Measurements from ENCODE around the gene TGM6. TPM values are rescaled to one million over a fixed set of nuclear protein-coding genes. Genes with fewer than 3 reads are reported as not detected.

Gene TGM6
- total RNA-seq, 4 donors from 2014 or later = not detected

- no peak for TF ChIP-seq CTCF (IDR thresholded peaks at IDR 0.05)
- ATAC-seq (ENCODE audit: low FRiP score) (no peak), DNase-seq (ENCODE audit: low spot score) (no peak)
Observed at GRCh38 chr20:2386516-2387179, 5.9 kb downstream of the TGM6 start.

GRCh38 chr20:2387180-2387577 is 6.5 kb downstream of the TGM6 start:
- DNase-seq (ENCODE audit: low spot score) = no peak
- ATAC-seq (ENCODE audit: low FRiP score) = no peak
- no peak for TF ChIP-seq CTCF (IDR thresholded peaks at IDR 0.05)

DNA sequence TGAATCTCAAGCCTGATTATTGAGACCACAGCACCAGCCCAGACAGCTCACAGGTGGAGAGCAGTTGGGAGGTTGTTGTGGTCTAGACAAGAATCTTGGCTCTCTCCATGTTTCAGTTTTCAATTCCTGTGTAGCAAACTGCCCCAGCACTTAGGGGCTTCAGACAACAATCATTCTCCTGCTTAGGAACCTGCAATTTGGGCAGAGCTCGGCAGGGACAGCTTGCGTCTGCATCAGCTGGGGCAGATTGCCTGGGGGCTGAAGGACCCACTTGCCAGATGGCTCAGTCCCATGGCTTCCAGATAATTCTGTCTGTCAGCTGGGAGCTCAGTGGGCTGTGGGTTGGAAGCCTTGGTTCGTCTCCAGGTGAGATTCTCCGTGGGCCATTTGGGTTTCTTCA is 6.9 kb downstream of the TGM6 start:
- DNase-seq (ENCODE audit: low spot score) (no peak), ATAC-seq (ENCODE audit: low FRiP score) (no peak)
- no peak for TF ChIP-seq CTCF (IDR thresholded peaks at IDR 0.05)

GRCh38 chr20:2390951-2391675 is 10.4 kb downstream of the TGM6 start:
- ATAC-seq (ENCODE audit: low FRiP score) = no peak

GRCh38 chr20:2394411-2395055 is 13.8 kb downstream of the TGM6 start:
- DNase-seq (ENCODE audit: low spot score) (no peak), ATAC-seq (ENCODE audit: low FRiP score) (no peak)
- no peak for TF ChIP-seq CTCF (IDR thresholded peaks at IDR 0.05)

More at GRCh38 chr20:2390951-2391675, 10.4 kb downstream of the TGM6 start:
- no peak for DNase-seq (ENCODE audit: low spot score)
- TF ChIP-seq CTCF (IDR thresholded peaks at IDR 0.05) = no peak

DNA sequence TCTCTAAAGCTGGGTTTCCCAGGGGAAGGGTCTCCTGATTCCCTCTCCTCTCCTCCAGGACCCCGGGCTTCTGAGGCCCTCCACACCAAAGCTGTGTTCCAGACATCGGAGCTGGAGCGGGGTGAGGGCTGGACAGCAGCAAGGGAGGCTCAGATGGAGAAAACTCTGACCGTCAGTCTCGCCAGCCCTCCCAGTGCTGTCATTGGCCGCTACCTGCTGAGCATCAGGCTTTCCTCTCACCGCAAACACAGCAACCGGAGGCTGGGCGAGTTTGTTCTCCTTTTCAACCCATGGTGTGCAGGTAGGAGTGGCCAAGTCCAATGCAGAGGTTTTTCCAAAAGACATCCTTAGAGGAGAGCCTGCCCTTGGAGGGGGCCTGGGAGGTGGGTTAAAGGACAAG is 14.4 kb downstream of the TGM6 start:
- ATAC-seq (ENCODE audit: low FRiP score) (no peak), DNase-seq (ENCODE audit: low spot score) (no peak)
- TF ChIP-seq CTCF (IDR thresholded peaks at IDR 0.05) = no peak

Measured in omental fat pad (tissue), 4 donors.